ENCODE results near the gene CRIM1.

DNA sequence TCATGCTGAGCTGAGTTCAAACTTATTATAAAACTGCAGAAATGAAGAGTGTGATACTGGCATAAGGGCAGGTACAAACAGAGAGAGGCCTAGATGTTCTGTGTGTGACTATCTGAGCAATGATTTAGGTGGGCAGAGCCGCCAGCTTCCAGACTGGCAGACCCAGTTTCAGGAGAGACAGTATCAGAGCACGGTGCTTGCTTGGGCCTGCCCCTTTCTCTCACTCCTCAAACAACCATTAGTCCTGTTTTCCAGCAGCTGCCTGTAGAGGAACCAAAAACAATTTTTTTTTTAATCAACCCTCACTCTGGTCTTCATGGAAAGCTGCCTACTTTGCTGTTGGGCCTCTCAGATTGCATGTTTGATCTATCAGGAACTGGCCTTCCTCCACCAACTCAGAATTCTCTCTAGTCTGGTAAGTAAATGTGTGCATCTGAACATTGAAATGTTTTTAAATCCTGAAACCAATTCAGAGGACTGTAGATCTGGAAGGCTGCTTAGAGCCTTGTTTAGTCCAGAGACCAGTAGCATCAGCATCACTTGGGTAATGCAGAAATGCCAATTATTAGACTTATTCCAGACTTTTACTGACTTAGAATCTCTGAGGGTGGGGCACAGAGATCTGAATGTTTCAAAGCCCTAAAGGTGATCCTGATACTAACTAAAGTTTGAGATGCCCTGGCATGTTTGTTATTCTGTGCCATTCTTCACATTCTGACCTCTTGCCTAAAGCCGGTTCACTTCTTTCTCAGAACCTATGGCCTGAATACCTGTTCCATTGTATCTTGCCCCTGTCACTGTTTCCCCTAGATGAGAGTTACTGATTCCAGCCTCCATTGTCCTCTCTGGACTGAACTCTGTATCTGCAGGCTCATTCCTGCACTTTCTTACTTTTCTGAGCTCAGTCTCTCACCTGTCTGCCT lies 24.8 kb upstream of the CRIM1 start:
- no peak for TF ChIP-seq POLR2AphosphoS5 (IDR thresholded peaks at IDR 0.05)
- no peak for TF ChIP-seq POLR2A (IDR thresholded peaks at IDR 0.05)
- TF ChIP-seq, protein P1, sequence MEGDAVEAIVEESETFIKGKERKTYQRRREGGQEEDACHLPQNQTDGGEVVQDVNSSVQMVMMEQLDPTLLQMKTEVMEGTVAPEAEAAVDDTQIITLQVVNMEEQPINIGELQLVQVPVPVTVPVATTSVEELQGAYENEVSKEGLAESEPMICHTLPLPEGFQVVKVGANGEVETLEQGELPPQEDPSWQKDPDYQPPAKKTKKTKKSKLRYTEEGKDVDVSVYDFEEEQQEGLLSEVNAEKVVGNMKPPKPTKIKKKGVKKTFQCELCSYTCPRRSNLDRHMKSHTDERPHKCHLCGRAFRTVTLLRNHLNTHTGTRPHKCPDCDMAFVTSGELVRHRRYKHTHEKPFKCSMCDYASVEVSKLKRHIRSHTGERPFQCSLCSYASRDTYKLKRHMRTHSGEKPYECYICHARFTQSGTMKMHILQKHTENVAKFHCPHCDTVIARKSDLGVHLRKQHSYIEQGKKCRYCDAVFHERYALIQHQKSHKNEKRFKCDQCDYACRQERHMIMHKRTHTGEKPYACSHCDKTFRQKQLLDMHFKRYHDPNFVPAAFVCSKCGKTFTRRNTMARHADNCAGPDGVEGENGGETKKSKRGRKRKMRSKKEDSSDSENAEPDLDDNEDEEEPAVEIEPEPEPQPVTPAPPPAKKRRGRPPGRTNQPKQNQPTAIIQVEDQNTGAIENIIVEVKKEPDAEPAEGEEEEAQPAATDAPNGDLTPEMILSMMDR (IDR thresholded peaks at IDR 0.05): no peak
- no peak for TF ChIP-seq EP300 (IDR thresholded peaks at IDR 0.05; ENCODE audit: low read depth)
